GM21529 (cell line): ENCODE measurements around the gene SPINK9.

Experiments
- ATAC-seq: cut with Tn5 transposase; IDR thresholded peaks from one replicate; pipeline ENCODE4 v1.9.1; 2021; ENCODE audit not compliant: unreplicated experiment

Gene SPINK9

GRCh38 chr5:148364343-148364742, 29.0 kb downstream of the SPINK9 start:
- no peak for ATAC-seq

GRCh38 chr5:148368299-148368698, 32.9 kb downstream of the SPINK9 start:
- no peak for ATAC-seq

GRCh38 chr5:148372166-148372725, 36.9 kb downstream of the SPINK9 start:
- ATAC-seq: no peak

- ATAC-seq: no peak
These were observed 37.5 kb downstream of the SPINK9 start for GRCh38 chr5:148372893-148373292.

- ATAC-seq: peak; percentile 95
These were observed 39.5 kb downstream of the SPINK9 start for GRCh38 chr5:148374690-148375360.

GRCh38 chr5:148376198-148376597, 40.8 kb downstream of the SPINK9 start:
- ATAC-seq: no peak

GRCh38 chr5:148378670-148379069, 43.3 kb downstream of the SPINK9 start:
- ATAC-seq: no peak

- ATAC-seq: no peak
These were observed 44.0 kb downstream of the SPINK9 start for GRCh38 chr5:148379340-148379739.

- ATAC-seq: no peak
These were observed 46.5 kb downstream of the SPINK9 start for GRCh38 chr5:148381906-148382305.

- no peak for ATAC-seq
These were observed 47.6 kb downstream of the SPINK9 start for GRCh38 chr5:148382961-148383360.

- ATAC-seq: peak; percentile 98
These were observed 48.4 kb downstream of the SPINK9 start, which contains the start of gene FBXO38 for GRCh38 chr5:148383564-148384379. Gene FBXO38, plus strand, starts transcription at chr5:148383958. Its CDS starts 10,819 bp downstream, at chr5:148394777.

GRCh38 chr5:148384380-148384737, 49.0 kb downstream of the SPINK9 start:
- ATAC-seq: peak; percentile 33

GRCh38 chr5:148385094-148385493, 49.7 kb downstream of the SPINK9 start:
- no peak for ATAC-seq

- no peak for ATAC-seq
These were observed 50.7 kb downstream of the SPINK9 start for GRCh38 chr5:148386041-148386440.

GRCh38 chr5:148387325-148387724, 52.0 kb downstream of the SPINK9 start:
- no peak for ATAC-seq

- peak; percentile 33 for ATAC-seq
These were observed 53.3 kb downstream of the SPINK9 start for GRCh38 chr5:148388696-148389095.
